GM18499 (cell line): ENCODE data around the gene PCDHB10.
"Not testable (repeated sequence)": the region's sequence is repeated elsewhere in the genome, so short reads cannot be mapped to it uniquely, and the experiment has no call there.

ENCODE experiments used
- ATAC-seq: cut with Tn5 transposase; IDR thresholded peaks from one replicate; pipeline ENCODE4 v1.9.1; 2021; ENCODE audit warnings: moderate number of reproducible peaks; ENCODE audit not compliant: insufficient read depth, unreplicated experiment

The PCDHB10 gene

GRCh38 chr5:141186897-141187512 lies 5.1 kb upstream of the PCDHB10 start, which contains the start of gene PCDHB9:
Gene PCDHB9 (plus strand): TSS chr5:141187161. CDS start chr5:141187319, 158 bp downstream.
- ATAC-seq = no peak

- not testable (repeated sequence) for ATAC-seq
These were observed 3.5 kb upstream of the PCDHB10 start for GRCh38 chr5:141188682-141189081.

- ATAC-seq = not testable (repeated sequence)
These were observed 3.0 kb upstream of the PCDHB10 start for GRCh38 chr5:141189131-141189530.

GRCh38 chr5:141194332-141194731 lies 2.2 kb downstream of the PCDHB10 start:
- not testable (repeated sequence) for ATAC-seq

GRCh38 chr5:141196363-141196762 lies 4.2 kb downstream of the PCDHB10 start:
- no peak for ATAC-seq

GRCh38 chr5:141199359-141200235 lies 7.4 kb downstream of the PCDHB10 start, which contains the start of gene PCDHB11:
Gene PCDHB11 (plus strand): TSS chr5:141199627. CDS start chr5:141199775, 148 bp downstream.
- ATAC-seq = no peak

- ATAC-seq = not testable (repeated sequence)
These were observed 9.0 kb downstream of the PCDHB10 start for GRCh38 chr5:141201126-141201525.

GRCh38 chr5:141201646-141202045 lies 9.5 kb downstream of the PCDHB10 start:
- not testable (repeated sequence) for ATAC-seq

GRCh38 chr5:141208478-141208877 lies 16.3 kb downstream of the PCDHB10 start, which contains the start of gene PCDHB12:
Gene PCDHB12 (plus strand): TSS chr5:141208719. CDS start chr5:141208908, 189 bp downstream.
- ATAC-seq = no peak

GRCh38 chr5:141210281-141210680 lies 18.1 kb downstream of the PCDHB10 start:
- ATAC-seq = not testable (repeated sequence)

GRCh38 chr5:141210849-141211248 lies 18.7 kb downstream of the PCDHB10 start:
- ATAC-seq = not testable (repeated sequence)

GRCh38 chr5:141213656-141214339 lies 21.6 kb downstream of the PCDHB10 start, which contains the start of gene PCDHB13:
Gene PCDHB13 (plus strand): TSS chr5:141213919. CDS start chr5:141214124, 205 bp downstream.
- not testable (repeated sequence) for ATAC-seq

GRCh38 chr5:141214583-141214982 lies 22.4 kb downstream of the PCDHB10 start:
- ATAC-seq = not testable (repeated sequence)

GRCh38 chr5:141215504-141215903 lies 23.4 kb downstream of the PCDHB10 start:
- ATAC-seq = not testable (repeated sequence)

GRCh38 chr5:141216035-141216434 lies 23.9 kb downstream of the PCDHB10 start:
- not testable (repeated sequence) for ATAC-seq

GRCh38 chr5:141223112-141223783 lies 31.1 kb downstream of the PCDHB10 start, which contains the start of gene PCDHB14:
Gene PCDHB14 (plus strand): TSS chr5:141223343. CDS start chr5:141223506, 163 bp downstream.
- no peak for ATAC-seq

GRCh38 chr5:141224844-141225243 lies 32.7 kb downstream of the PCDHB10 start:
- not testable (repeated sequence) for ATAC-seq

- ATAC-seq = not testable (repeated sequence)
These were observed 33.3 kb downstream of the PCDHB10 start for GRCh38 chr5:141225421-141225820.

- ATAC-seq = no peak
These were observed 42.0 kb downstream of the PCDHB10 start for GRCh38 chr5:141234109-141234667.
